Thyroid gland (tissue), 4 donors: ENCODE data around the gene CA10. TPM values are rescaled to one million over a fixed set of nuclear protein-coding genes. Genes with fewer than 3 reads are reported as not detected.
A peak's percentile ranks its signal among the peaks of the same experiment; 100 is the strongest.

Experiments used
- DNase-seq, 2 donors: peaks; one replicate each; pipeline ENCODE4 v3.0.0-alpha.2; 2019
- H3K27ac ChIP-seq, 3 donors: fragments of 200-600 bp; sonication (generic); 1 replicate in 2 of 3; 2 replicates in 1 of 3; pipeline ENCODE4 v1.5.1; 2016 to 2019; ENCODE audit warnings: mild to moderate bottlenecking in 1 of 3, moderate library complexity in 1 of 3
- H3K27me3 ChIP-seq: fragments of 200-600 bp; sonication (generic); one replicate; pipeline ENCODE4 v1.5.1; 2019
- H3K36me3 ChIP-seq, 2 donors: fragments of 200-600 bp; sonication (generic); one replicate each; pipeline ENCODE4 v1.5.1; 2016 to 2019
- H3K4me1 ChIP-seq, 2 donors: fragments of 200-600 bp; sonication (generic); one replicate each; pipeline ENCODE4 v1.5.1; 2017 to 2019
- H3K4me3 ChIP-seq, 3 donors: fragments of 200-600 bp; sonication (generic); replicated peaks in 1 of 3; 1 replicate in 2 of 3; 2 replicates in 1 of 3; pipeline ENCODE4 v1.5.1; 2016; ENCODE audit warnings: mild to moderate bottlenecking in 1 of 3
- H3K9me3 ChIP-seq: fragments of 200-600 bp; sonication (generic); one replicate; pipeline ENCODE4 v1.5.1; 2017
- CTCF ChIP-seq, 6 experiments: fragments of 200-600 bp in 3 of 6; fragments of 450-650 bp in 3 of 6; sonication (generic) in 3 of 6; IDR thresholded peaks; one replicate each; pipeline ENCODE4 v1.5.1; 2016 to 2019; ENCODE audit warnings: antibody characterized with exemption in 6 of 6, mild to moderate bottlenecking in 2 of 6, inconsistent platforms in 1 of 6, moderate library complexity in 1 of 6
- POLR2A ChIP-seq, 2 donors: fragments of 450-650 bp; IDR thresholded peaks; one replicate each; pipeline ENCODE4 v1.6.1; 2017; ENCODE audit warnings: antibody characterized with exemption in 2 of 2, mild to moderate bottlenecking in 2 of 2, moderate library complexity in 1 of 2
- WGBS, 2 donors: methylation state at CpG; one replicate each; pipeline ENCODE4 v1.1.5; 2017; 5-methylcytosine and 5-hydroxymethylcytosine counted together
- intact Hi-C: fragments of 100-400 bp; cut with DNase I; formaldehyde crosslinking; loops from one replicate; pipeline ENCODE4 v1.15.1; 2023
- total RNA-seq, 4 donors: library from RNA; depleted of rRNA; stranded (reverse); fragments of >200 nt; gene quantifications; one replicate each; pipeline ENCODE4 v1.2.3, GENCODE V29; 2016

The CA10 gene
- total RNA-seq, 4 donors from 2014 or later: not detected

- H3K27me3 ChIP-seq: peaks cover 14% of the 10 kb centered on the region
- TF ChIP-seq POLR2A (IDR thresholded peaks at IDR 0.05) (no peak), CTCF (IDR thresholded peaks at IDR 0.05) (no peak)
- DNase-seq: no peak
- no peak overlapping the region for H3K27ac ChIP-seq
- no peaks in the 10 kb centered on the region for H3K36me3 ChIP-seq
- no peak overlapping the region for H3K4me3 ChIP-seq
- peaks cover 10 to 11% of the 10 kb centered on the region in 2 donors for H3K4me1 ChIP-seq
- WGBS, 2 donors: 48 to 55% methylated on average over 4 of the region's 4 CpGs
- intact Hi-C loops: no loop called here
- no peaks in the 10 kb centered on the region for H3K9me3 ChIP-seq
These were observed 4.0 kb downstream of the CA10 start for GRCh38 chr17:52154466-52154865.

GRCh38 chr17:52150935-52151334 lies 7.6 kb downstream of the CA10 start:
- Histone ChIP-seq H3K36me3 (no peaks in the 10 kb centered on the region), H3K4me1 (no peaks in the 10 kb centered on the region), H3K9me3 (no peaks in the 10 kb centered on the region), H3K27ac (no peak overlapping the region), H3K4me3 (no peak overlapping the region), H3K27me3 (no peaks in the 10 kb centered on the region)
- no peak for DNase-seq
- intact Hi-C loops: no loop called here
- TF ChIP-seq CTCF (IDR thresholded peaks at IDR 0.05): no peak
- TF ChIP-seq POLR2A (IDR thresholded peaks at IDR 0.05): no peak
- 83 to 84% methylated on average over 2 of the region's 2 CpGs for WGBS, 2 donors

- no peak for DNase-seq
- no peaks in the 10 kb centered on the region for H3K4me1 ChIP-seq
- H3K4me3 ChIP-seq: no peak overlapping the region
- no peaks in the 10 kb centered on the region for H3K9me3 ChIP-seq
- no peaks in the 10 kb centered on the region for H3K27me3 ChIP-seq
- WGBS, 2 donors: 77 to 88% methylated on average over 1 of the region's 1 CpG
- intact Hi-C loops: no loop called here
- H3K27ac ChIP-seq: no peak overlapping the region
- TF ChIP-seq POLR2A (IDR thresholded peaks at IDR 0.05): no peak
- no peak for TF ChIP-seq CTCF (IDR thresholded peaks at IDR 0.05)
- H3K36me3 ChIP-seq: no peaks in the 10 kb centered on the region
These were observed 8.9 kb downstream of the CA10 start for GRCh38 chr17:52149626-52150025.

GRCh38 chr17:52148969-52149351 lies 9.6 kb downstream of the CA10 start:
- Histone ChIP-seq H3K9me3 (no peaks in the 10 kb centered on the region), H3K4me3 (no peak overlapping the region), H3K27ac (peak overlapping the region in 1 of 3 donors; percentile 38), H3K36me3 (no peaks in the 10 kb centered on the region), H3K4me1 (no peaks in the 10 kb centered on the region), H3K27me3 (no peaks in the 10 kb centered on the region)
- 58 to 80% methylated on average over 1 of the region's 1 CpG for WGBS, 2 donors
- TF ChIP-seq POLR2A (IDR thresholded peaks at IDR 0.05): no peak
- peak in 1 of 2 donors; percentile 13 for DNase-seq
- intact Hi-C loops: no loop called here

GRCh38 chr17:52148288-52148968 lies 10.1 kb downstream of the CA10 start:
- WGBS, 2 donors: 72 to 74% methylated on average over 2 of the region's 2 CpGs
- Histone ChIP-seq H3K27me3 (no peaks in the 10 kb centered on the region), H3K27ac (peak overlapping the region in 1 of 3 donors; percentile 38), H3K36me3 (no peaks in the 10 kb centered on the region), H3K9me3 (no peaks in the 10 kb centered on the region), H3K4me1 (no peaks in the 10 kb centered on the region), H3K4me3 (no peak overlapping the region)
- intact Hi-C loops: no loop called here
- no peak for DNase-seq
- no peak for TF ChIP-seq CTCF (IDR thresholded peaks at IDR 0.05)
- no peak for TF ChIP-seq POLR2A (IDR thresholded peaks at IDR 0.05)
